Measurements from ENCODE around the gene GRAP.
"Not testable (repeated sequence)": the region's sequence is repeated elsewhere in the genome, so short reads cannot be mapped to it uniquely, and the experiment has no call there.

Gene GRAP

DNA sequence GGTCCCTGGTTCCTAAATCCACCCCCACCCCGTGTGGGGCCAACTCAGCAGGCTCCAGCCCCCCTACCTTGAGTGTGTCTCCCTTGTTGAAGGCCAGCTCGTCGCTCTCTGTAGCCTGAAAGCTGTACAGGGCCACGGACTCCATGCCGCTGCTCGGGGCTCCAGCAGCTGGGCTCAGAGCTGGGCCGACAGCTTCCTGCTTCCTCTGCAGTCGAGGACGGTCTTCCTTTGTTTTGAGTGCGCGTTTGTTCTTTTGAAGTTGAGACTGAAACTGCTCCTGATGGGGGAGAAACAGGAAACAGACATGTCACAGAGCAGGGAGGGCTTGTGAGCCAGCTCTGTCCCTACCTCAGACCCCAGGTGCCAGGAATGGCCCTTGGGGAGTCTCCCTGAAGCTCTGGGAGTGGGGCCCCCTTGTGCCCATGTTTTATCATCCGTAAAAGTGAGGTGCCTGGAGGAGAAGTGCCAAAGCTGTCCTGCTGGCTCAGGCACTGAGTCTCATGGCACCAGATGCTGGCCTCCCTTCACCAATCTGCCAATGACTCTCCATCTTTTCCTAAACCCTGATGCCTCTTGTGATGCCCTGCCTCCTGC is at the start of gene GRAP:
Gene GRAP (minus strand): TSS at position 176 of the 594 bp plus-strand sequence. CDS start 31 bp downstream, at position 145.
- DNase-seq, result not testable (repeated sequence)

DNA sequence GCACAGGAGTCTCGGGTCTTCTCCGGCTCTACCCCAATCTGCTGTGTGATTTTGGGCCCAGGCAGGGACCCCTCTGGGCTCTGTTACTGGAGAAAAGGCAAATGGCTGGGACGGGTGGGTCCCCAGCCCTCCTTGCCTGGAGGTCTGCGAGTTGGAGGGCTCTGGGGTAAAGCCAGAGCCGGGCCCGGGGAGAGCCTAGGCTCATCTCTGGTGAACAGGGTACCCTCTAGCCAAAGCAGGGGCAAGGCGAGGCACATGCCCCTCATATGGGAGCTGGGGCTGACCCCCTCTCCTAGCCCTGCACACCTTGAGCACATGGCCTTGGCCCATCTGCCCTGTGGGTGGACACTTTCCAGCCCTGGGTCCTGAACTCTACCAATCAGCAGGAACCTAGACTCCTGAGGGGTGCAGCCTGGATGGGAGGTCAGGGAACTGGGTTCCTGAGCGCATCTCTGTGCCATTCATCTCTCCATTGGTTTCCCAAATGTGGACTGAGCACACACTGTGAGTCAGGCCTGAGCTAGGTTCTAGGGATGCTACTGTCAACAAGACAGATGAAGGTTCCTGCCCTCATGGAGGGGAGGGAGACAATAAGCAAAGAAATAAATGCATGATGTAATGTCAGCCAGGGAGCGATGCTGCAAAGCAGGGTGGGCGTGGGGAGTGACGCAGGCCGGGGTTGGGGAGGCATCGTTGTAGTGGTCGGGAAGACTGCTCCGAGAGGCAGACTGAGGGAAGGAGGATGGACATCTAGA is 47.1 kb upstream of the GRAP start:
- not testable (repeated sequence) for DNase-seq

DNA sequence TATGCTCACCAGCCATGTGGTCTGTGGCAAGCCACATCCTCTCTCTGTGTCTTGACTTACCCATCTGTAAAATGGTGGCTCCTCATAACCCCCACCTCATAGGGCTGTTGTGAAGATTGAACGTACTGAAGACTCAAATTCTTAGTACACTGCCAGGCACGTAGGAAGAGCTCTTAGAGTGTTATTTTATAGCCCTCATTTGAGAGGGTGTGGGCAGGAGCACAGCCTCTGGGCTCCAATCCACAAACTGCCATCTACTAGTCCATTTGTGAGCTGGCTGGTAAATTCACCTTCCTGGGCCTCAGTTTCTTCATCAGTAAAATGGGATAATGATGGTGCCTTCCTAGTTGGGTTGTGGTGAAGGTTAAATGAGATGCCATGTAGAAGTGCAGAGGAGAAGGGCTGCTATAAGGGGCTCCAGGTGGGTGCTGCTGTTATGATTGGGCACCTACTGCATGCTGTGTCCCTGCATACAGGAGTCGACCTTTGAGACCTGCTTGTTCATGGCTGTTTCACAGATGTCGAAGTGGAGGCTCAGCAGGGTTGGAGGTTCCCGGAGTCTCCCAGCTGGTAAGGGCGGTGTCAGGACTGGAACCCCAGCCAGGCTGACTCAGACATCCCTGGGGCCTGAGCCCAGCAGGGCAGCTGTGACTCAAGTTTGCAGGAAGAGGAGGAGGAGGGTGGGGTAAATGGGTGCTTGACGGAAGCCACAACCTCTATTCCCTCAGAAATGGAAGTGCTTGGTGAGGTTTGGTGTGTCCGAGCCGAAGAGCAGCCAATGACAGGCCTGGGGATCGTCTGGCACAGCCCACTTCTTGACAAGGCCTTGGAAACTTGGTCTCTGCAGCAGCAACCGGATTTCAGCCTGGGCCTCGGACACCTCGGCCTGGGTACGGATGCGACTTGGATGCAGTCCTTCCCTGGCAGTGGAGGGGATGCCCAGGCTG is 46.3 kb upstream of the GRAP start:
- DNase-seq, result not testable (repeated sequence)

DNA sequence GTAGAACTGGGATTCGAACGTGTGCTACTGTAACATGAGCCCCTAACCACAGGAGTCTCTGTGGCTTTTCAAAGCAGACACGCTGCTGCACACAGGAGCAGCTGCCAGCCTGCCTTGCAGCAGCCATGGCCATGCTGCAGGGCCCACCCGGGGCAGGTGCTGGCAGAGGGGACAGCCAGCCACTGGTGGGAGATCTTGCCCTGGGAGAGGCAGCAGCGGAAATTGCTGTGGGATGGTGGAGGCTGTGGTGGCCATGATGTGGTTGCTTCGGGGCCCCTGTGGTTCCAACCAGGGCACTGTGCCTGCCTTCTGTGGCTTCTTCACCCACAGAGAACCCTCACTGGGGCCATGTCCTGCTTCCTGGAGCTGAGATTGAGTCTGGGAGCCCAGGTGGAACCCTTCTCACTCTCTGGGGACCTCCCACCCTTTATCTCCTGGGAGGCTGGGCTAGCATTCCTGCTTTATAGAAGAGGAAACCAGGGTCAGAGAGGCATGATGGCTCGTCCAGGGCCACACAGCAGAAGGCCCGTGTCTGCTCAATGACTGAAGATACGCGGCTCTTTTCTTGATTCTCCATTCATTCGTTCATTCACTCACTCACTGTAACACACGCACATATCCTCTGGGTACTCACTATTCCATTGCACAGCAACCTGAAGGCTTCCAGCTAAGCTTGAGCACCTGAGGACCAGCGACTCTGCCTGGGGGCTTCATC is 43.5 kb upstream of the GRAP start:
- DNase-seq, result not testable (repeated sequence)

DNA sequence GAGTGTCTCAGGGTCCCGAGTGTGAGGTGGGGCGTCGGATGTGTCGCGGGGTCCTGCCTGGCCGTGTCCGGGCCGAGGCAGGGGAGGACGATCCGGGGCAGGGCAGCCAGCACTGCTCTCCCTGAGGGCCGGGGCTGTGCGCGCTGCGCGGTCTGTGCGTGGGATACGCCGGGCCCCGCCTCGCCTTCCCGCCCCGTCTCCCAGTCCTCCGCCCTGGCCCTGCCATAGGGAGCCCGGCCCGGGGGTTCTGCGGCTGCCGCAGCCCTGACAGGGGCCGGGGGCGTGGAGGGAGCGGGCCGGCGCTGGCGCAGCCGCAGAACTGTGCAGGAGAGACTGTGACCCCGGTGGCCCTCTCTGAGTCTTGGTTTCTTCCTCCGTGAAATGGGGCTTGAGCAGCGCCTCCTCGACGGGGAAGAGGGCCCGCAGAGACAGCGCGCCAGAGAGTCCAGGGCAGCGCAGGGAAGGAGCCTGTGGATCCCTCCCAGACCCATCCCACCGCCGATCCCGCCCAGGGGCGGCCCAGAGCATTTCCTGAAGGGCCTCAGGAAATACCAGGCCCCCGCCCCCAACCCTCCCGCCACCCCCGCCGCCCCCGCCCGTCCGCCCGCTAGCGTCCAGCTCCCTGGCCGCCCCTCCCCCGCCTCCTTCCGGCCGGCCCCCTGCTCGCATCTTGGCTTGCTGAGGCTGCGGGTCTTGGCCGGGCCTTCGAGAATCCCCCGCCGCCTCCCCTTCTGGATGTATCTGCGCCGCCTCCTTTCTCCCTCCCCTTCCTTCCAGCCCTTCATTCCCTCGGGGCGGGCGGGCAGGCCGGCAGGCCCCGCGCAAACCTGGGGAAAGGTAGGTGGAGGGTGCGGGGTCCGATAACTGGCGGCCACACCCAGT is 42.3 kb upstream of the GRAP start:
- DNase-seq, result not testable (repeated sequence)

GRCh38 chr17:19077386-19077785 is 30.6 kb upstream of the GRAP start:
- DNase-seq, result not testable (repeated sequence)

GRCh38 chr17:19076398-19077192 is 29.8 kb upstream of the GRAP start:
- not testable (repeated sequence) for DNase-seq

DNA sequence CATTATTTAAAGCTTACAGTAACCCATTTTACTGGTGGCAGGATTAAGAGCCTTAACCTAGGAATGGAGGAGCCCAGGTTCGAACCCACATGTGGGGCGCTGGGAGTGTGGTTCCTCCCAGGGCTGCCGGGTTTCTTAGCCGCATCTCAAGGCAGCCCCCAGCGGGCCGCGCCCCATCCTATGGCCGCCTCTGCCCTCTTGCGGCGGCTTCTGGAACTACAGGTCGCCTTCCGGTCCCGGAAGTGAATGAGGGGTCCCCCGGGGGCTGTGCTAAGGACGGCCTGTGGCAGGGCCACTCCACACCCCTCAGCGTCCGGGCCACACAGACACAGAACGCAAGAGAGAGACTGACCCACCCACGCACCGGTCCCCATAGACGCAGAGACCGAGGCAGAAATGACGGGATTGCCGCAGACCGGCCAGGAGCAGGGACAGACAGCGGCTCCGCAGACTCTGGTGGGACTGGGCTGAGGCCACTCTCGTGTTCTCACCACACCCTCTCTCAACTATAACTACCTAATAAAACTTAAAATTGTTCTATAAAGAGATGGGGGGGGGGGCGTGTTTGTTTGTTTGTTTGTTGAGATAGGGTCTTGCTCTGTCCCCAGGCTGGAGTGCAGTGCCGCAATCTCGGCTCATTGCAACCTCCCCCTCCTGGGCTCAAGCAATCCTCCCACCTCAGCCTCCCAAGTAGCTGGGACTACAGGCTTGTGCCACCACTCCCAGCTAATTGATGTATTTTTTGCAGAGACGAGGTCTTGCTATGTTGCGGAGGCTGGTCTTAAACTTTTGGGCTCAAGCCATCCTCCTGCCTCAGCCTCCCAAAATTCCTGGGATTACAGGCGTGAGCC is 23.8 kb upstream of the GRAP start:
- not testable (repeated sequence) for DNase-seq

DNA sequence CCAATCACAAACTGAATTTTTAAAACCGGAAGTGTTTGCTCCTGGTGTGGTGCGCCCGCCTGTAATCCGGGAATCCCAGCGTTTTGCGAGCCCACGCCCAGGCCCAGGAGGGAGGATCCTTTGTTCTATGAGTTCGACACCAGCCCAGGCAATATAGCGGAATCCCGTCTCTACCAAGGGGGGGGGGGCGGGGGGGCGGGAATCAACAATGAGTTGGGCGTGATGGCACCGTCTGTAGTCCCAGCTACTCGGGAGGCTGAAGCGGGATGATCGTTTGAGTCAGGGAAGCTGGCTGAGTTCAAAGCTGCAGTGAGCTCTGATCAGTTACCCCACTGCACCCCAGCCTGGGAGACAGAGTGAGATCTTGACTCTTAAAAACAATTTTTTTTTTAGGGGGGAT is 17.6 kb upstream of the GRAP start:
- DNase-seq, result not testable (repeated sequence)

GRCh38 chr17:19063326-19063956 is 16.7 kb upstream of the GRAP start:
- not testable (repeated sequence) for DNase-seq

GRCh38 chr17:19062718-19063325 is 16.1 kb upstream of the GRAP start:
- DNase-seq, result not testable (repeated sequence)

GRCh38 chr17:19062009-19062717 is 15.4 kb upstream of the GRAP start:
- not testable (repeated sequence) for DNase-seq

DNA sequence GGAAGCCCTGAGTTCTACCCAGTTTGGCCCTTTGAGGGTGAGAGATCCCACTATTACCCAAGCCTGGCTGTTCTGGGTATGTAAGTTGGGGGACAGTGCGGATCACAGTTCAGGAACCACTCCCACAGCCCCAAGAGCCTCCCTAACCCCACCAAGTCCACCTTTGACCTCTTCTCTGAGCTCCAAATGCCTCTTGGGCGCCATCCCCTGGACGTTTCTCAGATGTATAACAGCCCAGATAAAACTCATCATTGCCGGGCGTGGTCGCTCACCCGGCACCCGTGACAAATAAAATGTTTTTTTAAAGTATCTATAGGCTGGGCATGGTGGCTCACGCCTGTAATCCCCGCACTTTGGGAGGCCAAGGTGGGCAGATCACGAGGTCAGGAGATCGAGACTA is 8.7 kb upstream of the GRAP start:
- not testable (repeated sequence) for DNase-seq

- DNase-seq, result not testable (repeated sequence)
Observed at GRCh38 chr17:19048826-19049225, 2.1 kb upstream of the GRAP start.

DNA sequence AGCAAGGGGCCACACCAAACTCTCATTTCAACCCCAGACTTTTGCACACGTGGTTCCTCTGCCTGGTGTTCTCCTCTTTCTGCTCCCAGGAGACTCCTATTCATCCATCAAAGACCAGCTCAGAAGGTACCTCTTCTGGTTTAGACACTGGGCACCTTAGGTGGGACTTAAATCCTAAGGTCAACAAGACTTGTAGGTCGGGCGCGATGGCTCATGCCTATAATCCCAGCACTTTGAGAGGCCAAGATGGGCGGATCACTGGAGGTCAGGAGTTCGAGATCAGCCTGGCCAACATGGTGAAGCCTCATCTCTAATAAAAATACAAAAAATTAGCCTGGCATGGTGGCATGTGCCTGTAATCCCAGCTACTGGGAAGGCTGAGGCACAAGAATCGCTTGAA is 753 bp upstream of the GRAP start:
- not testable (repeated sequence) for DNase-seq

- not testable (repeated sequence) for DNase-seq
Observed at GRCh38 chr17:19044643-19045042, 2.1 kb downstream of the GRAP start.

DNA sequence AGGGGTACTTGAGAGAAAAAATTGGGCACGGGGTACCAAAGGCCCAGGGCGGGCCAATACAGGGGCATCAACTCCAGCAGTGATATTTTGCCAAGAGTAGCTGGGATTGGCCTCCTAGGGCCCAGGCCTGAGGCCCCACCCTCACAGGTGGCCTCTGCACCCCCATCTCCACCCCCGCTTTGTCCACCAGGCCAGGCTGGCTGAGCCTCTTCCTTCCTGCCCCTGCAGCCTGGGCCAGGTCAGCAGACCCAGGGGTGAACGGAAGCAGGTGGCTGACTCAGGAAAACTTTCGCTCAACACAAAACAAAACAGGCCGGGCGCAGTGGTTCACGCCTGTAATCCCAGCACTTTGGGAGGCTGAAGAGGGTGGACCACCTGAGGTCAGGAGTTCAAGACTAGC is 3.7 kb downstream of the GRAP start:
- DNase-seq, result not testable (repeated sequence)

DNA sequence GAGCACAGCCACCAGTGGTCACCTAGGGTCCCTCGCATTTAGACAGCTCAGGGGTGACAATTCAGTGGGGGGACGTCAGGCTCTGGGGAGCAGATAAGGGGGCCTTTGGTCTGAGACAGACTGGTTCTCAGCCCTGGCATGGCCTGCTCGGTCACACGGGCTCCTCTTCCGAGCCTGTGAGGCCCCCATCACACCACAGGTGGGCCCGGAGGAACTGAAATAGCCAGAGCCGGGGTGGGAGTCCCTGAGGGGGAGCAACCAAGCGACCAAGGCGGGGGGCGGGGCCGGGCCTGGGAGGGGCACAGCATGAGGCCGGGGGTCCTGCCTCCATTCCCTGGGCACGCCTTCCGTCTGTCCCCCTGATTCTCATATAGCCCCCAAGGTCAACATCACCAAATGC is 4.4 kb downstream of the GRAP start:
- DNase-seq, result not testable (repeated sequence)
